Measurements from ENCODE around the gene GBP6. TPM values are rescaled to one million over a fixed set of nuclear protein-coding genes. Genes with fewer than 3 reads are reported as not detected.
"Not testable (repeated sequence)": the region's sequence is repeated elsewhere in the genome, so short reads cannot be mapped to it uniquely, and the experiment has no call there.

GBP6 gene
- total RNA-seq = under 1 TPM; 0.22 to 0.50 TPM
- polyA plus RNA-seq (ENCODE audit: insufficient read length in 2 of 2) = under 1 TPM; 0.23 to 0.35 TPM
- long read RNA-seq, donor 1 = 0 reads
- long read RNA-seq, donor 2 = 0 reads
- long read RNA-seq, donor 3 = 0 reads
- long read RNA-seq, donor 4 = 0 reads

DNA sequence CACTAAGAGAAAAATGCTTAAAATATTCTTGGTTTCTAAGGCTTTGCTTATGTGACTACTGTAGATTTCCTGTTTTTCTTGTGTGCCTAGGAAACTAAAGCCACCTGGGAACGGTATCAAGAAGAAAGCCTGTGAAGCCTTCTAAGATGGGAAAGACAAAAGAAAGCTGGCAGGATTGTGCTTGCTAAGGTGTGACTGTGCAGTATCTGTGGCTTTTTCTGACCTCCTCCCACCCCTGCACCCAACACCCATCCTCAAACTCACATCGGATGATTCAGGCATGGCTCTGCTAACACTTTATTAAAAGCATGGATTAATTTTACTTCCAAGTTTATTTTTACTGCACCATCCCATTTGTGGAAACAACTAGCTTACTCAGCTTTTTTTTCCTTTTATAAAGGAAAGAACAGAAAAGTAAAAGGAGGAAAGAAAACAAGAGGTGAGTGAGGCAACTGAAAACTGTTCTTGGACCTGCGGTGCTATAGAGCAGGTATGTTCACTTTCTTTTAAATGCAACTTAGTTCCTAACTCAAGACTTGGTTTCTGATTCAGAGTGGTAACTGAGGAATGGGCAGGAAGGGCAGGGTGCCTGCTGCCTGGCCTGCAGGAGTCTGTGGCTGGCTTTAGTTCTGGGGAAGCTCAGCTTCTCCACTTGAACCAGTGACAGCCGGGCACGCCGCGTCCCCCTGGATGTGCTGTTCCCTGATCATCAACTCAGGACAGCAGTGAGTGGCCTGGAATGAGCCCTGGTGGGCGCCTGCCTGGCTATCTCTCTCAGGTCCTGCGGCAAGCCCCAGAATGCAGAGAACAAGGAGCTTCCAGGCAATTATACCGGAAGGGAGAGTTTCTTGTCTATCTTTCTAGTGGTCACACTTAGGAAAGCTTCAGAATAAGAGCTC, at the start of gene GBP6:
Gene GBP6 (plus strand): TSS at position 422 of the 899 bp plus-strand sequence. CDS start 4,493 bp downstream, outside the sequence.
- Histone ChIP-seq H3K27me3 (ENCODE audit: control insufficient read depth, insufficient read depth, low read length) (no peaks in the 10 kb centered on the region), H3K4me1 (ENCODE audit: control insufficient read depth, insufficient read depth, low read length) (peaks cover 4% of the 10 kb centered on the region), H3K9me3 (ENCODE audit: control insufficient read depth, insufficient read depth, low read length) (no peaks in the 10 kb centered on the region), H3K4me3 (ENCODE audit: low read depth, low read length) (no peak within 1 kb of the TSS), H3K36me3 (ENCODE audit: control insufficient read depth, insufficient read depth, low read length) (no peaks in the 10 kb centered on the region), H3K27ac (ENCODE audit: low read depth, low read length) (no peak within 1 kb of the TSS)
- no peak for DNase-seq (ENCODE audit: low read depth in 4 of 6, low spot score in 6 of 6)
- WGBS (ENCODE audit: insufficient coverage) = 80% methylated on average over 5 of the region's 10 CpGs

- WGBS (ENCODE audit: insufficient coverage) = no CpG with 5 or more reads among the region's 1 CpG
- Histone ChIP-seq H3K27me3 (ENCODE audit: control insufficient read depth, insufficient read depth, low read length) (no peaks in the 10 kb centered on the region), H3K4me1 (ENCODE audit: control insufficient read depth, insufficient read depth, low read length) (no peaks in the 10 kb centered on the region), H3K4me3 (ENCODE audit: low read depth, low read length) (no peak overlapping the region), H3K36me3 (ENCODE audit: control insufficient read depth, insufficient read depth, low read length) (no peaks in the 10 kb centered on the region), H3K27ac (ENCODE audit: low read depth, low read length) (no peak overlapping the region), H3K9me3 (ENCODE audit: control insufficient read depth, insufficient read depth, low read length) (no peaks in the 10 kb centered on the region)
- no peak for DNase-seq (ENCODE audit: low read depth in 4 of 6, low spot score in 6 of 6)
Observed at GRCh38 chr1:89322402-89322801, 41.5 kb upstream of the GBP6 start.

DNA sequence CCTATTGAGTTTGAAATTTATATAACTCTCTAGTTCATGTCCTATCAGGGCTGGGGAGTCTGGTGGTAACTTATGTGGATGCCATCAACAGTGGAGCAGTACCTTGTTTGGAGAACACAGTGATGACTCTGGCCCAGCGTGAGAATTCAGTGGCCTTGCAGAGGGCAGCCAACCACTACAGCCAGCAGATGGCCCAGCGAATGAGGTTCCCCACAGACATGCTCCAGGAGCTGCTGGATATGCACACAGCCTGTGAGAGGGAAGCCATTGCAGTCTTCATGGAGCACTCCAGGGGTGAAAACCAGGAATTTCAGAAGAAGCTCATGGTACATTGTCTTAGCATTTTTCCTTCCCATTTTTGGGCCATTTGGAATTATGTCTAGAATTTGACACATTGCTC, 32.0 kb upstream of the GBP6 start:
- Histone ChIP-seq H3K27ac (ENCODE audit: low read depth, low read length) (no peak overlapping the region), H3K4me1 (ENCODE audit: control insufficient read depth, insufficient read depth, low read length) (no peaks in the 10 kb centered on the region), H3K27me3 (ENCODE audit: control insufficient read depth, insufficient read depth, low read length) (no peaks in the 10 kb centered on the region), H3K4me3 (ENCODE audit: low read depth, low read length) (no peak overlapping the region), H3K9me3 (ENCODE audit: control insufficient read depth, insufficient read depth, low read length) (no peaks in the 10 kb centered on the region), H3K36me3 (ENCODE audit: control insufficient read depth, insufficient read depth, low read length) (no peaks in the 10 kb centered on the region)
- 88% methylated on average over 2 of the region's 2 CpGs for WGBS (ENCODE audit: insufficient coverage)
- DNase-seq (ENCODE audit: low read depth in 4 of 6, low spot score in 6 of 6) = no peak

GRCh38 chr1:89332461-89332860, 31.4 kb upstream of the GBP6 start:
- no peak overlapping the region for H3K4me3 ChIP-seq (ENCODE audit: low read depth, low read length)
- no CpG with 5 or more reads among the region's 3 CpGs for WGBS (ENCODE audit: insufficient coverage)
- peak in 1 of 6 donors; percentile 20 for DNase-seq (ENCODE audit: low read depth in 4 of 6, low spot score in 6 of 6)
- H3K27ac ChIP-seq (ENCODE audit: low read depth, low read length) = no peak overlapping the region
- no peaks in the 10 kb centered on the region for H3K27me3 ChIP-seq (ENCODE audit: control insufficient read depth, insufficient read depth, low read length)
- no peaks in the 10 kb centered on the region for H3K9me3 ChIP-seq (ENCODE audit: control insufficient read depth, insufficient read depth, low read length)
- no peaks in the 10 kb centered on the region for H3K36me3 ChIP-seq (ENCODE audit: control insufficient read depth, insufficient read depth, low read length)
- no peaks in the 10 kb centered on the region for H3K4me1 ChIP-seq (ENCODE audit: control insufficient read depth, insufficient read depth, low read length)

DNA sequence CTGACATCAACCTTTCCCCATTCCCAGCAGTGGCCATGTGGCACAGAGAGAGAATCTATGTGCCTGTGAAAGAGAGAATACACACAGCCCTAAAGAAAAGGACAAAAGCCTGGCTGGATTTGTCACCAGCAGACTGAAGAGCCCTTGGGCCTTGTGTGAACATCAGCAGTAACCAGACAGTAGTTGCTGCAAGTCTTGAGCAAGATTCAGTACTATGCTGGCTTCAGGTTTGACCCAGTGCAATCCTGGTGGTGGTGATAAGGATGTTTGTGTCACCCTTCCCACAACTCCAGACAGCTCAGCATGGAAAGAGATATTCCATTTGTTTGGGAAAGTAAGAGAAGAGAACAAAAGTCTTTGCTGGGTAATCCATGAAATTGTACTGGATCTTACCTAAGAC, 28.4 kb upstream of the GBP6 start:
- DNase-seq (ENCODE audit: low read depth in 4 of 6, low spot score in 6 of 6) = no peak
- H3K27ac ChIP-seq (ENCODE audit: low read depth, low read length) = no peak overlapping the region
- no peaks in the 10 kb centered on the region for H3K9me3 ChIP-seq (ENCODE audit: control insufficient read depth, insufficient read depth, low read length)
- no peaks in the 10 kb centered on the region for H3K36me3 ChIP-seq (ENCODE audit: control insufficient read depth, insufficient read depth, low read length)
- no peaks in the 10 kb centered on the region for H3K27me3 ChIP-seq (ENCODE audit: control insufficient read depth, insufficient read depth, low read length)
- no peaks in the 10 kb centered on the region for H3K4me1 ChIP-seq (ENCODE audit: control insufficient read depth, insufficient read depth, low read length)
- H3K4me3 ChIP-seq (ENCODE audit: low read depth, low read length) = no peak overlapping the region

GRCh38 chr1:89337903-89338302, 26.0 kb upstream of the GBP6 start:
- Histone ChIP-seq H3K9me3 (ENCODE audit: control insufficient read depth, insufficient read depth, low read length) (no peaks in the 10 kb centered on the region), H3K27me3 (ENCODE audit: control insufficient read depth, insufficient read depth, low read length) (no peaks in the 10 kb centered on the region), H3K27ac (ENCODE audit: low read depth, low read length) (no peak overlapping the region), H3K4me1 (ENCODE audit: control insufficient read depth, insufficient read depth, low read length) (no peaks in the 10 kb centered on the region), H3K36me3 (ENCODE audit: control insufficient read depth, insufficient read depth, low read length) (no peaks in the 10 kb centered on the region), H3K4me3 (ENCODE audit: low read depth, low read length) (no peak overlapping the region)
- no CpG with 5 or more reads among the region's 4 CpGs for WGBS (ENCODE audit: insufficient coverage)
- DNase-seq (ENCODE audit: low read depth in 4 of 6, low spot score in 6 of 6) = no peak

- Histone ChIP-seq H3K27me3 (ENCODE audit: control insufficient read depth, insufficient read depth, low read length) (no peaks in the 10 kb centered on the region), H3K4me3 (ENCODE audit: low read depth, low read length) (no peak overlapping the region), H3K27ac (ENCODE audit: low read depth, low read length) (no peak overlapping the region), H3K9me3 (ENCODE audit: control insufficient read depth, insufficient read depth, low read length) (no peaks in the 10 kb centered on the region), H3K36me3 (ENCODE audit: control insufficient read depth, insufficient read depth, low read length) (no peaks in the 10 kb centered on the region), H3K4me1 (ENCODE audit: control insufficient read depth, insufficient read depth, low read length) (no peaks in the 10 kb centered on the region)
- no peak for DNase-seq (ENCODE audit: low read depth in 4 of 6, low spot score in 6 of 6)
- 85% methylated on average over 4 of the region's 4 CpGs for WGBS (ENCODE audit: insufficient coverage)
Observed at GRCh38 chr1:89339039-89339438, 24.8 kb upstream of the GBP6 start.

DNA sequence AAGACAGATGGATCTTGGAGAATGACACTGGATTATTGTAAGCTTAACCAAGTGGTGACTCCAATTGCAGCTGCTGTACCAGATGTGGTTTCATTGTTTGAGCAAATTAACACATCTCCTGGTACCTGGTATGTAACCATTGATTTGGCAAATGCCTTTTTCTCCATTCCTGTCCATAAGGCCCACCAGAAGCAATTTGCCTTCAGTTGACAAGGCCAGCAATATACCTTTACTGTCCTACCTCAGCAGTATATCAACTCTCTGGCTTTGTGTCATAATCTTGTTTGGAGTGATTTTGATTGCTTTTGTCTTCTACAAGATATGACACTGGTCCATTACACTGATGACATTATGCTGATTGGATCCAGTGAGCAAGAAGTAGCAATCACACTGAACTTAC, 18.4 kb upstream of the GBP6 start:
- H3K27me3 ChIP-seq (ENCODE audit: control insufficient read depth, insufficient read depth, low read length); H3K27ac ChIP-seq (ENCODE audit: low read depth, low read length); DNase-seq (ENCODE audit: low read depth in 4 of 6, low spot score in 6 of 6); H3K4me3 ChIP-seq (ENCODE audit: low read depth, low read length); H3K9me3 ChIP-seq (ENCODE audit: control insufficient read depth, insufficient read depth, low read length); H3K4me1 ChIP-seq (ENCODE audit: control insufficient read depth, insufficient read depth, low read length); H3K36me3 ChIP-seq (ENCODE audit: control insufficient read depth, insufficient read depth, low read length): not testable (repeated sequence)

DNA sequence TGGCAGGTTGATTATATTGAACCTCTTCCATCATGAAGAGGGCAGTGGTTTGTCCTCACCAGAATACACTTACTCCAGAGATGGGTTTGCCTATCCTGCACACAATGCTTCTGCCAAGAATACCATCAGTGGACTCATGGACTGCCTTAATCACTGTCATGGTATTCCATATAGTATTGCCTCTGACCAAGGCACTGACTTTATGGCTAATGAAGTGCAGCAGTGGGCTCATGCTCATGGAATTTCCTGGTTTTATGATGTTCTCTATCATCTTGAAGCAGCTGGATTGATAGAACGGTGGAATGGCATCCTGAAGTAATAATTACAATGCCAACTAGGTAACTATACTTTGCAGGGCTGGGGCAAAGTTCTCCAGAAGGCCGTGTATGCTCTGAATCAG, 16.6 kb upstream of the GBP6 start:
- no peaks in the 10 kb centered on the region for H3K9me3 ChIP-seq (ENCODE audit: control insufficient read depth, insufficient read depth, low read length)
- no peak overlapping the region for H3K27ac ChIP-seq (ENCODE audit: low read depth, low read length)
- H3K27me3 ChIP-seq (ENCODE audit: control insufficient read depth, insufficient read depth, low read length) = no peaks in the 10 kb centered on the region
- WGBS (ENCODE audit: insufficient coverage) = 100% methylated on average over 1 of the region's 2 CpGs
- H3K4me3 ChIP-seq (ENCODE audit: low read depth, low read length) = no peak overlapping the region
- DNase-seq (ENCODE audit: low read depth in 4 of 6, low spot score in 6 of 6) = no peak
- no peaks in the 10 kb centered on the region for H3K4me1 ChIP-seq (ENCODE audit: control insufficient read depth, insufficient read depth, low read length)
- H3K36me3 ChIP-seq (ENCODE audit: control insufficient read depth, insufficient read depth, low read length) = no peaks in the 10 kb centered on the region

GRCh38 chr1:89350298-89350697, 13.6 kb upstream of the GBP6 start:
- Histone ChIP-seq H3K36me3 (ENCODE audit: control insufficient read depth, insufficient read depth, low read length) (no peaks in the 10 kb centered on the region), H3K4me3 (ENCODE audit: low read depth, low read length) (no peak overlapping the region), H3K9me3 (ENCODE audit: control insufficient read depth, insufficient read depth, low read length) (no peaks in the 10 kb centered on the region), H3K27ac (ENCODE audit: low read depth, low read length) (no peak overlapping the region), H3K4me1 (ENCODE audit: control insufficient read depth, insufficient read depth, low read length) (no peaks in the 10 kb centered on the region), H3K27me3 (ENCODE audit: control insufficient read depth, insufficient read depth, low read length) (no peaks in the 10 kb centered on the region)
- peak in 1 of 6 donors; percentile 9 for DNase-seq (ENCODE audit: low read depth in 4 of 6, low spot score in 6 of 6)
- WGBS (ENCODE audit: insufficient coverage) = no CpG with 5 or more reads among the region's 2 CpGs
